ENCODE measurements around the gene ABCA10.

The ABCA10 gene

GRCh38 chr17:69144331-69145255 lies 84.0 kb downstream of the ABCA10 start:
- Histone ChIP-seq H3K9me3 (ENCODE audit: low read length) (no peaks in the 10 kb centered on the region), H3K4me3 (ENCODE audit: low read depth, low read length, poor library complexity, severe bottlenecking) (no peak overlapping the region), H2AFZ (ENCODE audit: low read length) (no peak overlapping the region), H3F3A (ENCODE audit: insufficient read depth, low read length) (no peaks in the 10 kb centered on the region), H3K9ac (ENCODE audit: low read length) (no peak overlapping the region), H3K4me2 (ENCODE audit: low read length) (no peak overlapping the region), H3K79me2 (ENCODE audit: insufficient read depth, low read length) (no peaks in the 10 kb centered on the region), H3K27me3 (ENCODE audit: insufficient read depth, low read length) (no peaks in the 10 kb centered on the region), H3K9me2 (ENCODE audit: low read depth, low read length) (no peaks in the 10 kb centered on the region), H3K27ac (ENCODE audit: low read depth, low read length, poor library complexity, severe bottlenecking) (no peak overlapping the region), H3K36me3 (ENCODE audit: insufficient read depth, low read length) (no peaks in the 10 kb centered on the region), H4K20me1 (ENCODE audit: insufficient read depth, low read length) (no peaks in the 10 kb centered on the region), H3K4me1 (ENCODE audit: insufficient read depth, low read length, severe bottlenecking) (no peaks in the 10 kb centered on the region)
- TF ChIP-seq EZH2 (IDR thresholded peaks at IDR 0.05; ENCODE audit: borderline replicate concordance, low read length) (no peak), CTCF (IDR thresholded peaks at IDR 0.05; ENCODE audit: low read length) (no peak)

GRCh38 chr17:69143683-69144231 lies 84.9 kb downstream of the ABCA10 start:
- Histone ChIP-seq H3K9me3 (ENCODE audit: low read length) (no peaks in the 10 kb centered on the region), H3K79me2 (ENCODE audit: insufficient read depth, low read length) (no peaks in the 10 kb centered on the region), H3K27ac (ENCODE audit: low read depth, low read length, poor library complexity, severe bottlenecking) (no peak overlapping the region), H2AFZ (ENCODE audit: low read length) (no peak overlapping the region), H3K4me3 (ENCODE audit: low read depth, low read length, poor library complexity, severe bottlenecking) (no peak overlapping the region), H3K4me1 (ENCODE audit: insufficient read depth, low read length, severe bottlenecking) (no peaks in the 10 kb centered on the region), H3K9ac (ENCODE audit: low read length) (no peak overlapping the region), H3K36me3 (ENCODE audit: insufficient read depth, low read length) (no peaks in the 10 kb centered on the region), H4K20me1 (ENCODE audit: insufficient read depth, low read length) (no peaks in the 10 kb centered on the region), H3K9me2 (ENCODE audit: low read depth, low read length) (no peaks in the 10 kb centered on the region), H3K27me3 (ENCODE audit: insufficient read depth, low read length) (no peaks in the 10 kb centered on the region), H3K4me2 (ENCODE audit: low read length) (no peak overlapping the region), H3F3A (ENCODE audit: insufficient read depth, low read length) (no peaks in the 10 kb centered on the region)
- no peak for TF ChIP-seq CTCF (IDR thresholded peaks at IDR 0.05; ENCODE audit: low read length)
- no peak for TF ChIP-seq EZH2 (IDR thresholded peaks at IDR 0.05; ENCODE audit: borderline replicate concordance, low read length)

GRCh38 chr17:69143151-69143550 lies 85.5 kb downstream of the ABCA10 start:
- H3K36me3 ChIP-seq (ENCODE audit: insufficient read depth, low read length) = no peaks in the 10 kb centered on the region
- no peak overlapping the region for H3K9ac ChIP-seq (ENCODE audit: low read length)
- no peaks in the 10 kb centered on the region for H3K9me3 ChIP-seq (ENCODE audit: low read length)
- no peak overlapping the region for H3K4me3 ChIP-seq (ENCODE audit: low read depth, low read length, poor library complexity, severe bottlenecking)
- H3K4me1 ChIP-seq (ENCODE audit: insufficient read depth, low read length, severe bottlenecking) = no peaks in the 10 kb centered on the region
- no peaks in the 10 kb centered on the region for H4K20me1 ChIP-seq (ENCODE audit: insufficient read depth, low read length)
- H3K79me2 ChIP-seq (ENCODE audit: insufficient read depth, low read length) = no peaks in the 10 kb centered on the region
- H3K27me3 ChIP-seq (ENCODE audit: insufficient read depth, low read length) = no peaks in the 10 kb centered on the region
- H3K27ac ChIP-seq (ENCODE audit: low read depth, low read length, poor library complexity, severe bottlenecking) = no peak overlapping the region
- no peaks in the 10 kb centered on the region for H3F3A ChIP-seq (ENCODE audit: insufficient read depth, low read length)
- H3K4me2 ChIP-seq (ENCODE audit: low read length) = no peak overlapping the region
- H3K9me2 ChIP-seq (ENCODE audit: low read depth, low read length) = no peaks in the 10 kb centered on the region
- H2AFZ ChIP-seq (ENCODE audit: low read length) = no peak overlapping the region
- TF ChIP-seq CTCF (IDR thresholded peaks at IDR 0.05; ENCODE audit: low read length) = no peak
- TF ChIP-seq EZH2 (IDR thresholded peaks at IDR 0.05; ENCODE audit: borderline replicate concordance, low read length) = no peak

Measured in OCI-LY1 (cell line).